Forelimb muscle (tissue), 1 donor: ENCODE results near the gene ECEL1. TPM values are rescaled to one million over a fixed set of nuclear protein-coding genes. Genes with fewer than 3 reads are reported as not detected.
"Not testable (repeated sequence)": the region's sequence is repeated elsewhere in the genome, so short reads cannot be mapped to it uniquely, and the experiment has no call there.

Experiments used
- DNase-seq: peaks from one replicate; pipeline ENCODE4 v3.0.0-alpha.2; 2013; ENCODE audit warnings: low read depth
- polyA plus RNA-seq: library from polyadenylated mRNA; unstranded; fragments of 120-200 nt; gene quantifications from one replicate; pipeline ENCODE4 v1.2.1, GENCODE V29; 2013; ENCODE audit not compliant: insufficient read length

ECEL1 gene
- polyA plus RNA-seq, 1 donor: 0.51 TPM

DNA sequence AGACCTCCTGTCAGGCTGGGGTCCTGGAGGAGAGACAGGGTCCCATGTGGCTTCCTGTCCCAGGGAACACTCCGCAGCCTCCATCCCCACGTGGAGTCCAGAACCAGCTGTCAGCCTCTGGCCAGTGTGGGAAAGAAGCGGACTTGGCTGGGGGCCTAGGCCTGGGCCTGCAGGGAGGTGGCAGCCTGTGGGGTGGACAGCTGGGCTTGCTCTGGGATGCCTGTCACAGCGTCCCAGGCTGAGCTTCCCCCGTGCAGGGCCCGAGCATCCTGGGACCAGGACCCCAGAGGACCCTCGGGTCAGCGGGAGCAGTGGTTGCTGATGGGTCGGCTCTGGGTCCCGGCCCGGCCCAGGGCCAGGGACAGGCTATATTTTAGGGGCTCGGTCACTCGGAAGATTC, 45.2 kb downstream of the ECEL1 start:
- DNase-seq: not testable (repeated sequence)

DNA sequence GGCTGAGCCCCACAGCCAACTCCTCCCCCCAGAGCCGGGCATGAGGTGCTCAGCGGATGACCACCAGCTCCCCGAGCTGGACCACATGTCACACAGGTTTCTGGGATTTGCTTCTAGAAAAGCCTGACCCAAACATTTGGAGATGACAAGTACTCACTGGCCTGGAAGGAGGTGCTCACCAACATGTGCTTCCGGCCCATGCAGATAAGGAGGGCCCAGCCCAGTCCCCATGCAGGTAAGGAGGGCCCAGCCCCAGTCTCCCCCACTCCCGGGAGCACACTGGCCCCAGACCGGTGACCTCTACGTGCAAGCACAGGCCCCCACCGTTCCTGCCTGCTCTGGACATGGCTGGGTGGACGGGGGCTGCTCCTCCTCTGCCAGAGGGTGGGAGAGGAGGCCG, 45.7 kb downstream of the ECEL1 start:
- DNase-seq: not testable (repeated sequence)

- no peak for DNase-seq
Observed at GRCh38 chr2:232441147-232441651, 46.4 kb downstream of the ECEL1 start.

DNA sequence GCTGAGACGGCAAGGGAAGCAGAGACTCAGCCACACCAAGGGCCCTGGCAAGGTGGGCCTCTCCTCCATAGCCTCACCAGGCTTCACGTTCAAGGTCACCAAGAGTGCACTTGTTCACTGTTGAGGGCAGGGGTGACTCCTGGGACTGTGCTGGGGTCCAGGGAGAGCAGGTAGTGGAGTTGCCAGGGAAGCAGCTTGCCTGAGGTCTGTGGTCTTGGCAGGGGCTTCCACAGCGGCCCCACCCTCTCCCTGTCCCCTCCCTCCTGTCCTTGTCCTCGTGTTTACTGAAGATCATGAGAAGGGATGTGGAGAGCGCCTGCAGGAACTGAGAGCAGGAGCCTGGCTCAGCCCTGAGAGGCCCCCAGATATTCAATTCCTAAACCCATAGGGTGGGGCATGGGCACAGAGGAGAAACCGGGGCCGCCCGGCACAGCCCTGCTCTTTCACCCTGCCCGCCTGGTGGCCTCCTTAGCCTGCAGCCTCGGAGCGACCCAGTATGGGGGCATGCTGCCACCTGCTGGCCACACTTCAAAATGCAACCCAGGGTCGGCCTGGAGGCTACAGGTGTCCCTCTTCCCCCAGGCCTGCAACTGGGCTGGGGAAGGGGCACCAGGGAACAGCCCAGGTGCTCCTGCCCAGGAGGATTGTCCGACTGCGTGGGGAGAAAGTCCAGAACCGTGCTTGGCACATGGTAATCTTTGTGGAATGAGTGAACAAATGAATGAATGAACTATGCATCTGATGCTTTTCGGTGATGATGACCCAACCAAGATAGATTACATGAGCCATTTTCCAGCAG, 47.2 kb downstream of the ECEL1 start:
- peak; percentile 22 for DNase-seq

GRCh38 chr2:232439758-232440135, 47.9 kb downstream of the ECEL1 start:
- DNase-seq: no peak

DNA sequence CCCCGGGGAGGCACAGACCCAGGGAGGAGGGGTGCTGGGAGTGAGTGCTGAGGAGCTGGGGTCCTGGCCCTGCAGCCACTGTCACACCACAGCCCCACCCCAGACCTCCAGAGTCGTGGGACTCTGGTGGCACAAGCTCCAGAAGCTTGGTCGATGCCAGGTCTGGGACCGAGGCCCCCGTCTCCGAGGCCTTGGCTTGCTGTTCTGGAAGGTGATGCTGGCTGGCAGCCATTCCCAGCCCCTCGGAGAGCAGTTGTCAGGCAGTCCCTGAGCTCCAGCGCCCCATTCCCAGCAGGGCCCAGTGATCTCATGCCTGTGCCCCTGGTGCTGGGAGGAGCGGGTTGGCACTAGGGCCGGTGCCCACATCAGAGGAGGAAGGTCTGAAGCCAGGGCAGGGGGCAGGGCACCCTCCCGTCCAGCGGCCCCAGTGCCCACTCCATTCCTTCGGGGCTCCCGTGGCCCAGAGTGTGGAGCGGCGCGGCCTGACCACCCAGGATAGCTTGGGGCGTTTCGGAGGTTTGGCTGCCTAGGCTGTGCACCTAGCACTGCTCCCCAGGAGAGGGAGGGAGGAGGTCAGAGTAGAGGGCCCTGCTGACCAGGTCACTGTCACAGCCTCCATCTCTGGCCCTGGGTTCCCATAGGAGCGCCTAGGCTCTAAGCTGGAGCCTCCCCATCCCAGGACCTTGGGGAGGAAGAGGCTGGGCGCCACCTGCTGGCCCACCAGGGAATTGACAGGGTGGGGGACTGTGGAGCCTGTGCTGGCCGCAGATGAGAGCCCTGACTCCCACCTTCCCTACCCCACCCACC, 48.5 kb downstream of the ECEL1 start:
- DNase-seq: no peak

DNA sequence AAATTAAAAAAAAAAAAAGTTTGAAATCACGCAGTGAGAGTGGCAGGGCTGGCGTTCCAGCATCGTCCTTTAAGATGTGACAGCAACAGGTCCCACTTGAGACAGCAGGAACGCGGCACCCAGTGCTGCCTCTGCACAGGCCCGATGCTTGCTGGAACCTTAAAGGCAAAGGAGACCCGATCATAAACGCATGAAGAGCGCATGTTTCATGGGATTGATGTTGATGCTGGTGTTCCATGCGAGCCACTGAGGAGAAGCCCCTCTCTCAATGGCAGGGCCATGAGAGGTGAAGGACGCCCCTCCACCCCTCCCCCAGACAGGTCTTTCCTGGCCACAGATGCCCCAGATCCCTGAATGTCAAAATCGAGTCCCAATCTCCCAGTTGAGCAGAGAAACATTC, 49.5 kb downstream of the ECEL1 start:
- DNase-seq: no peak

DNA sequence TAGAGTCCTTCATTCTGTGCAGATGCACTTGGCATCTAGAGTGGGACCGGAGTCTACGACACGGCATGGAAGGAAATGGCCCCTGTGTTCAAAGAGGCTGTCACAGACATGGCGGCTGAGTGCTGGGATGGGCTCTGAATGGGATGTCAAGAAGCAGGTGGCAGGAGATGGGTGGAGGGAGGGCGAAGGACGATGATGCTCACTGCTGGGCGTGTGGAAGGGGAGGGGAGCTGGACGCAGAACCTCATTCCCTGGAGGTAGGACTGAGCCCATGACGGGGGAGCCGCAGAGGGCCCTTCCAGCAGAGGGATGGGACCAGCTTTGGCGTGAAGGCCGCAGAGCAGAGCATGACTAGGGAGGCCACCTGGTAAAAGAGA, 50.5 kb downstream of the ECEL1 start:
- DNase-seq: no peak

DNA sequence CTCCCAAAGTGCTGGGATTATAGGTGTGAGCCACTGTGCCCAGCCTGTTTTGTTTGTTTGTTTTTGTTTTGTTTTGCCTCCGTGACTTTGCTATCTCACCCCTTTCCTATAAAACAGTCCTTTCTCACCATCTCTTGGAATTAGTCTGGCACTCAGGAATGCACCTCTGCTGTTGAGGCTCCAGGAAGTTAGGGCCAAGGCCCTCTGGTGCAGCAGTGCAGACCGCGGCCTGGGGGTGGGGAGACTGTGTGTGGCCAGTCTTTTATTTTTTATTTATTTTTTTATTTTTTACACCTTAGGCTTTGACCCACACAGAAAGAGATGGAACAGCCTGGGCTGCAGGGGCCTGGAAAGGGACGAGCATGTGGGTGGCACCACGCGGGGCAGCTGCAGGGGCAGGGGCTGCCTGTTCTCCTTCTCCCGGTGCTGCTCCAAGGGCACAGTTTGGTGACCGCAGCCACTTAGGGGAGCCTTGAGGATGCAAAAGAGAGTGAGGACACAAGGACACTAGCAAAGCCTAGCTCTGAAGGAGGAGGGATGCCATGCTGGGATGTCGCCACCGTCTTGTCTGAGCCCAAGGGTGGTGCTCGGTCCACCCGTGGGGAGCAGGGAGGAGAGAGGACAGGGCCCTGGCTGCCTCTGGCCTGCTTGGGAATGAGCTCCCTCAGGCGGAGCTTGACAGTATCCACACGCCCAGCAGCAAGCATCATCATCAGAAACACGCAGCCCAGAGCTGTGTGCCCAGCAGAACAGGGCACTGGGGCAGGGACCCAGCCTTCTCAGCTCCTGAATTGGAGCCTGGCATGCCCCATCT, 51.0 kb downstream of the ECEL1 start:
- no peak for DNase-seq

DNA sequence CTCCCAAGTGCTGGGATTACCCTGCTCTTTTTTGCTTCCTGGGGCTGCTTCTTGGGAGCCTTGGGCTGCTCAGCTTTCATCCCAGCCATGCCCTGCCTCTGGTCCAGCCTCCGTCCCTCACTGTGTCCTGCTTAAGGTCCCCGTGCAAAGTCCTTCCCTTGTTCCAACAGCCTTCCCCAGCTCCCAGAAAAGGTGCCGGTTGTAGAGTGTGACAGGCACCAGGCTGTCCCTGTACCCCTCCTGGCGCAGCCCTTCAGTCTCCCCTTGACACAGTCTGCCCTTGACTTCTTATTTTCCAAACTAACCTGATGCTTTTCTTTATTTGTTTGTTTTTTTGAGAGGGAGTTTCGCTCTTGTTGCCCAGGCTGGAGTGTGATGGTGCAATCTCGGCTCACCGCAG, 51.8 kb downstream of the ECEL1 start:
- no peak for DNase-seq

GRCh38 chr2:232435375-232435648, 52.3 kb downstream of the ECEL1 start:
- DNase-seq: no peak

DNA sequence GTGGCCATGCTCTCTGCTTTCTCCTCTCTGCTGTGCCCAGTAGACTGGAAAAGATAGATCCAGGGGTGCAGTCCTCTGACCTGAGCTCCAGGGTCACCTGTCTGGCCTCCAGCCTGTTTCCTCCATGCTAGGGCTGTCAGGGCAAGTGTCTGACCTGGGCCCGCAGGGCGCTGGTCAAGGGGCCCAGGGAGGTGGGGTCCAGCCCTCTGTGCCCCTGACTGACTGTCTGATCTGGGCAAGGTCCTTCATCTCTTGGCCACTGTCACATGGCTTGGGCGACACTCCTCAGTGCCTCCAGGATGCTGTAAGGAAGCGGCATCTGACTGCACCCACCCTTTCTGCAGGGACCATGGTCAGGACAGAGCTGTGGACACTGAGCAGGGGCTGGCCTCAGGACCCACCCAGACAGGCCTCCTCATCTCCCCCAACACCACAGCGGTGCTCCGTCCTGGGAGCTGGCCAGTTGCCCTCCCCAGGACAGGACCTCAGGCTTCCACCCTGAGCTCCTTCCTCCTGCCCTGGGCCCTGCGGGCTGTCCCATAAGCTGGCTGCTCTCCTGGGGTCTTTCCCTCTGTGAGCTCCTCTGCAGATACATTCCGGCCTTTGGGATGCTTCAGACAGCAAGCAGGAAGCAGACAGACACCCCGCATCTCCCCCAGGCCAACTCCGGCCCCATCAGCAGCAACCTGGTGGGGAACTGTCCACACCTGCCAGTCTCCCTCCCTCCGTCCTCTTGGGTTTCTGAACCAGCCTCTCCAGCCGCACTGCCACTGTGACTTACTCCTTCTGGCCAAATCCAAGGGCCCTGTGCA, 52.9 kb downstream of the ECEL1 start:
- no peak for DNase-seq

- no peak for DNase-seq
Observed at GRCh38 chr2:232434091-232434490, 53.5 kb downstream of the ECEL1 start.

DNA sequence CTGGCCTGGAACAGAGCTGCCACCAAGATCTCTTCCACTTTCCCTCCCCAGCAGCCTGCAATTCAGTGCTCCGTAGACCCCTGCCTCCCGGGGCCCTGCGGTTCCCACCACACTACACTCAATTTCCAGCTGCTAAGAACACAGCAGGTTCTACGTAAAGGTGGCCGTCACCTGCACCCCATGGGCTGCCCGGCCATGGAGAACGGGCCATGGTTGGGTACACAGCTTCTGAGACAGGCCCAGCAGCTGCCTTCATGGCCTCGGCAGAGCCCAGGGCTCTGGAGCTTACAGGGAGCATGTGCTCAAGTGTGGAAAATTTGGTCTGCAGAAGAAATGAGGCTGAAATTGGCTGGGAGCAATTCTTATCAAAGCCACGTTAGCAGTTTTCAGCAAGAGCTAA, 54.0 kb downstream of the ECEL1 start:
- not testable (repeated sequence) for DNase-seq

DNA sequence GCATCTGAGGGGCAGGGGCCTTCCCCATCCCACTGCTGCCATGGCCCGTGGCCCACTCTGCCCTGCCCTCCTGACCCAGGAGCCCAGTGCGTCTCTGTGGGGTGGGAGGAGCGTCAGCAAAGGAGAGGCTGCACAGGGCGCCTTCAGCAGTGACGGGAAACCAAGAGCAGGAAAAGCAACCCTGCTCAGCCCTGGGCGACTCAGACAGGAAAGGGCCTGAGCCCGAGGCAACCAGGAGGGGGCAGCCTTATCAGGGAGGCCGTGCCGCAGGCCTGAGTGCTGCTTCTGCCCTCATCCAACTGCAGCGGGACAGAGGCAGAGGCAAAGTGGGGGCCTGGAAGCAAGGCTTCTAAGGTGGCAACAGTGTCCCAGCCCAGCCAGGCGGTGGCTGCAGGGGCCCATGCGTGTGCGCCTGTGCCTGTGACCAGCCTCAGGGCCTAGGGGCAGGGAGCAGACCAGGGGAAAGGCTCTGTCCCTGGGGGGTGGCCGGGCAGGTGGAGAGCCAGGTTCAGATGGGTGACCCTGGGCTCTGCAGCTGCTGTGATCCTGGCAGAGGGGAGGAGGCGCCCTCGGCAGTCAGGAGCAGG, 54.9 kb downstream of the ECEL1 start:
- no peak for DNase-seq

- no peak for DNase-seq
Observed at GRCh38 chr2:232431705-232432590, 55.7 kb downstream of the ECEL1 start.
